Measurements from ENCODE around the gene IL17RE.
A peak's percentile ranks its signal among the peaks of the same experiment; 100 is the strongest.
"Not testable (repeated sequence)": the region's sequence is repeated elsewhere in the genome, so short reads cannot be mapped to it uniquely, and the experiment has no call there.

The IL17RE gene

GRCh38 chr3:9881441-9881840 lies 21.2 kb upstream of the IL17RE start:
- DNase-seq: peak; percentile 25

DNA sequence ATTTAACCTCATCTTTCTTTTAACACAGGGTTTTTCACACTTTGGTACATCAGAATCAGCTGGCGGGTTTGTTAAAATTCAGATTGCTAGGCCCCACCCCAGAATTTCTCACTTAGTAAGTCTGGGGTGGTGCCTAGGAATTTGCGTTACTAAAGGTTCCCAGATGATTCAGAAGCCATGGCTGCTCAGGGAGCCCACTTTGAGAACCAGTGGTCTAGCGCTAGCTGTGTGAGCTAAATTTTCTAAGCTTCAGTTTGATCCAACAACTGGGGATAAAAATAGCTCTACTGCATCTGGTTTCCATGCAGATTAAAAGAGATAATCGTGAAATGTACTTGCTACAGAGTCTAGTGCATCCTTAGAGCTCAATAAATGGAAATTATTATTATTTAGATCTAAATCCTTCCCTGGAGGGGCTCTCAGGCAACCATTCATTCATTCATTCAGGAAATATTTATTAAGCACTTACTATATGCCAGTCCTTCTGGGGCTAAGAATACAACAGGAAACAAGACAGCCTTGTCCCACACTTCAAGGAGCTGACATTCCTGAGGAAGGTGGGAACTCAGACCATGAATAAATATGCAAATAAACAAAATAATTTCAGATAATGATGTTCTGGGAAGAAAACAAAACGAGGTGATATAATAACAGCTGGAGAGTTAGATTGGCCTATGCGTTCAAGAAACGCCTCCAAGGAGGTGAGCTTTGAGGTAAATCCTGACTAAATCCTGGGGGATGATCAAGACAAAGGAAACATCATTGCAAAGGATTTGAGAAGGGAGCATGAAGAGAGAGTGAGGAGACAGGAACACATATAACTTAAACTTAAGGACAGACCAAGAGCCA lies 18.7 kb upstream of the IL17RE start:
- no peak for DNase-seq

GRCh38 chr3:9884555-9885165 lies 18.0 kb upstream of the IL17RE start:
- no peak for DNase-seq

DNA sequence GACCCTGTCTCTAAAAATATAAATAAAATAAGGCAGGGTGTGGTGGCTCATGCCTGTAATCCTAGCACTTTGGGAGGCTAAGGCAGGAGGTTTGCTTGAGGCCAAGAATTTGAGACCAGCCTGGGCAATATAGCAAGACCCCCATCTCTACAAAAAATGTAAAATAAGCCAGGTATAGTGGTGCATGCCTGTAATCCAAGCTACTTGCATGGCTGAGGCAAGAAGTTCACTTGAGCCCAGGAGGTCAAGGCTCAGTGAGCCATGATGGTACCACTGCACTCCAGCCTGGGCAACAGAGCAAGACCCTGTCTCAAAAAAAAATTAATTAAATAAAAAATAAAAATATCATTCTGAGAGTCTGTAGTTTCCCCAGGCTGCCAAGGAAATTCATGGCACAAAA lies 16.3 kb upstream of the IL17RE start:
- DNase-seq: no peak

DNA sequence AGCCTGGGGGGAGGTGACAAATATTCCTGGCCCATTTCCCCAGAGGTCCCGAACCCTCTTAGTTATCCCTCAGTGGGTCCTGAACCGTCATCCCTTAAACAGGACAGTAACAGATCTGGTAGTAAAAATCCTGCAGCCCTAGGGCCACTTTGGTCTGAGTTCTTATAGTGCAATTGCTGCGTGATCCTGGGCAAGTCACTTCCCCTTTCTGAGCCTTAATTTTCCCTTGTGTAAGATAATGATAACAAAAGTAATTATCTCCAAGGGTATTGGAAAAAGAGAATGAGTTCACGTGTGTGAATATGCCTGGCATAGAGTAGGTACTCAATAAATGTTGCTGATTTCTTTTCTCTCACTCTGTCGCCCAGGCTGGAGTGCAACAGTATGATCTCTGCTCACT lies 15.2 kb upstream of the IL17RE start:
- DNase-seq: no peak

- DNase-seq: no peak
Measured at GRCh38 chr3:9888540-9888939, 14.1 kb upstream of the IL17RE start.

DNA sequence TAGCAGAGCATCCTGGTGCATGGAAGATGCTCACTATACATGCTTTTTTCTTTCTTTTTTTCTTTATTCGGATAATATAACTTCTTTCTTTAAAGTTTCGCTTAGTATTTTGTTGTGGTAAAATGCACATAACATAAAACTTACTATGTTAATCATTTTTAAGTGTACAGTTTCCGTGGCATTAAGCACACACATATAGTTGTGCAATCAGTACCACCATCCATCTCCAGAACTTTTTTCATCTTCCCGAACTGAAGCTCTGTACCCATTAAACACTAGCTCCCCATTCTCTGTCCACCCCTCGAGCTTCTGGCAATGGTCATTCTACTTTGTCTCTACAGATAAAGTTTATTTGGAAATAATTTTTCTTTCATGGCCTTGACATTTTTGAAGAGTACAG lies 13.2 kb upstream of the IL17RE start:
- DNase-seq: no peak

- DNase-seq: peak; percentile 74
Measured at GRCh38 chr3:9890249-9891071, 12.2 kb upstream of the IL17RE start, which contains the start of gene JAGN1. Gene JAGN1, plus strand, starts transcription at chr3:9890610. Its CDS starts 113 bp downstream, at chr3:9890723.

GRCh38 chr3:9891072-9891622 lies 11.5 kb upstream of the IL17RE start:
- DNase-seq: no peak

GRCh38 chr3:9893739-9894138 lies 8.9 kb upstream of the IL17RE start:
- no peak for DNase-seq

DNA sequence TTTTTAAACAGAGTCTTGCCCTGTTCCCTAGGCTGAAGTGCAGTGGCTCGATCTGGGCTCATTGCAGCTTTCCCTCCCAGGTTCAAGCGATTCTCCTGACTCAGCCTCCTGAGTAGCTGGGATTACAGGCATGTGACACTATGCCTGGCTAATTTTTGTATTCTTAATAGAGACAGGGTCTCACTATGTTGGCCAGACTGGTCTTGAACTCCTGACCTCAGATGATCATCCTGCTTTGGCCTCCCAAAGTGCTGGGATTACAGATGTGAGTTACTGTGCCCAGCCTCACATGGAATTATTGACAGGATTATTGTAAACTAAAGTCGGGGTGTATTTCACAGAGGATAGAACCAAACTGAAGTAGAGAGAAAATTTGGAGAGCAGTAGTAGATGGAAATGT lies 6.9 kb upstream of the IL17RE start:
- DNase-seq: not testable (repeated sequence)

GRCh38 chr3:9896755-9897407 lies 5.8 kb upstream of the IL17RE start:
- DNase-seq: not testable (repeated sequence)

GRCh38 chr3:9897408-9898372 lies 5.0 kb upstream of the IL17RE start:
- no peak for DNase-seq

DNA sequence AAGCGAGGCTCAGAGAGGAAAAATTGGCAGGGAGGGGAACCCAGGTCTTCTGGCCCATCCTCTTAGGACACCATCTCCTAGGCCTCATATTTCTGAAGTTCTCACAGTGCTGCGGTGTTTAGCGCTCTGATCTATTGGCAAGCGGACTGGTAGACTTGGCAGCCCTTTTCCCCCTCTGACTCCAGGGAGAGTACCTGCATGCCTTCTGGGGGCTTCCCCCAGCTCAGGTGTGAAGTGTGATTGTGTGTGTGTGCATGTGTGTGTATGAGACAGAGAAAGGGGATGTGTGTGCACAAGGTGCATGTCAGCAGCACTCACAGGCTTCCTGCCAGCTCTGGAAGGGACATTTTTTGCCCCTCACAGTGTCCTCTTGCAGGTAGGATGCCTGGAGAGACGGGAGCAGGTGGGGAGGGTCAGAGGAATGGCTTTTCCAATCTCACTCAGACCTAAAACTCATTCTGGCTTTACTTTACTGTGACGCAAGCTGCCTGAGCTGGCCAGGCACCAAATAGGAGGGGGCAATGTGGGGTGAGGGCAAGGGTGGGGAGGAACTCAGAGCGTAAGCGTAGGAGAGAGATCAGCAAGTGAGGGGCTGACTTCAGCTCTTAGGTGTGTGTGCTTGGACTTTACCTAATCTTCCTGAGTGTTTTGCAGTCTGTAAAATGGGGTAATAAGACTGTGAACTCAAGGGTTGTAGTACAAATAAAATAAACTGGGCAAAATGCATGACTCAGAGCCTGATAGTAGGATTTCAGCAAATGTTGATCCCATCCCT lies 4.0 kb upstream of the IL17RE start:
- no peak for DNase-seq

DNA sequence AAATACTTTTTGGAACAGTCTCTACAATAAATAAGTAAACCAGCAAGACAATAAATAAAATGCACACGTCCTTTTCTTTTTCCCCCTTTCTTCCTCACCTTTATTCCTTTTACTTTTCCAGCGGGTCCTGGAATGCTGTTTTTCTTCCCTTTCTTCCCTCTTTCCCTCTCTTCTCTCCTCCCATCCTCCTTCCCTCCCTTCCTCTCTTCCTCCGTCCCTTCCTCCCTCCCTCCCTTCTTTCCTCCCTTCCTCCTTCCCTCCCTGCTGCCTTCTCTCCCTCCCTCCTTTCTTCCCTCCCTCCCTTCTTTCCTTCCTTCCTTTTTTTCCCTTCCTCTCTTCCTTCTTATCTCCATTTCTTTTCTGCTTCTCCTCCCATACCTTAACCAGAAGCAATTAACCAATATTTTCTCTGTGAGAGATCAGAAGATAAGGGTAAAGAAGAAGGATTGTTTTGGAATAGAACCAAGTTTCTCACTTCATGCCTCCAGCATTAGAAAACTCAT lies 3.3 kb upstream of the IL17RE start:
- no peak for DNase-seq

- not testable (repeated sequence) for DNase-seq
Measured at GRCh38 chr3:9900965-9901415, 1.7 kb upstream of the IL17RE start.

DNA sequence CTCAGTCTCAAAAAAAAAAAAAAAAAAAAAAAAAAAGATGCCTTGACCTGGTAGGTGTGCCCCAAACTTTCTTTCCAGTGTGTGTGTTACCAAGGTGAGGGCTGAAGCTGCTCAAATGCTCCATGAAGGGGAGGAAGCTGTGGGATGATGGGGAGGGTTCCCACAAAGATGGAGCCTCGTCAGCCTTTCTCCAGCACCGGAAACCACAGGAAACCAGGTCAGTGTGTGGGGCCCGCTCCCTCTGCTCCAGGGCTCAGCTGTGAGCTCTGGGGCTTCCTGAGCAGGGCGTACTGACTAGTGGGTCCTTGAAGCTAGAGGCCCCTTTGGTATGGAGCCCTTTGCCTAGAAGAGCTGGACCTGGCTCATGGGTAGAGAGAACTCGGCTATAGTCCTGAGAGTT lies 681 bp upstream of the IL17RE start:
- no peak for DNase-seq

DNA sequence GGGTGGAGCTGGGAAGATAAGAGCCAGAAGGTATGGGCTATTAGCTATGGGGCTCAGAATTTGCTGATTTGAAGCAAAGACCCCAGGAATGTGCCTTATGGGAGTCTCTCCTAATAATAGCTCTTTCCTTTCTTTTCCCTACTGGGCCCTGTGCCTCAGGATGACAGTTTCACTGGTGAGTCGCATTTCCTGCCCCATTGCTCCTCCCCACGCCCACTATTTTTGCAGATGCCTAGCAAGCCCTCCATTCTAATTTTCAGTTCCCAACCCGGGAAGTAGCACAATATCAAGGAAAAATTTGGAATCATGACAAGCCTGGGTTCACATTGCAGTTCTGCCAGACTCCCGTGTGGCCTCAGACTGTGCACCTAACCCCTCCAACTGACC lies 583 bp downstream of the IL17RE start:
- no peak for DNase-seq

DNA sequence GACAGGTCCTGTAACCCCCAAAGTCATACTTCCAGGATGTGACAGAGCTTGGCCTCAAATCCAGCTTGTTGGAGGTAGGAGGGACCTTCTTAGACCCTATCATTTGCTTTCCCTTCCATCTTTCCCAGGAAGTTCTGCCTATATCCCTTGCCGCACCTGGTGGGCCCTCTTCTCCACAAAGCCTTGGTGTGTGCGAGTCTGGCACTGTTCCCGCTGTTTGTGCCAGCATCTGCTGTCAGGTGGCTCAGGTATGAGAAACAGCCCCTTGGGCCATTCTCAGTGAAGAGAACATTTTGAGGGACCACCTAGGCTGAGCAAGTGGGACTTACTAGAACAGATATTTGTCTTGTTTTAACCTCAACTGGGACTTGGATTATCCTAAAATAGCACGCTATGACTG lies 1.3 kb downstream of the IL17RE start:
- no peak for DNase-seq

GRCh38 chr3:9906480-9906879 lies 3.8 kb downstream of the IL17RE start:
- DNase-seq: no peak

Measured in SHP77 treated with DMSO at 0.1 percent for 48 hours (cell line).